Activated naive CD4-positive, alpha-beta T cell treated with anti-CD3 and anti-CD28 coated beads, Interleukin-2, amount 50 U/mL, for 72 hours (primary cell): Measurements from ENCODE around the gene CDH7. TPM values are rescaled to one million over a fixed set of nuclear protein-coding genes. Genes with fewer than 3 reads are reported as not detected.

Experiments
- ATAC-seq, 2 donors: fragments of 150-1000 bp; cut with Tn5 transposase; 2 replicates each; pipeline ENCODE4 v1.10.0; 2021; ENCODE audit warnings: mild to moderate bottlenecking in 2 of 2, moderate library complexity in 2 of 2
- DNase-seq, 2 donors: peaks; one replicate each; pipeline ENCODE4 v3.0.0; 2021 to 2022; ENCODE audit warnings: low spot score in 2 of 2
- H3K27ac Mint-ChIP-seq, 2 donors: one replicate each; pipeline ENCODE4 v1.8.0; 2022; ENCODE audit warnings: mild to moderate bottlenecking in 2 of 2, mixed read lengths in 2 of 2
- H3K36me3 Mint-ChIP-seq, 2 donors: one replicate each; pipeline ENCODE4 v1.8.0; 2022; ENCODE audit warnings: mixed read lengths in 2 of 2
- H3K9me3 Mint-ChIP-seq, 2 donors: one replicate each; pipeline ENCODE4 v1.8.0; 2022; ENCODE audit warnings: mixed read lengths in 2 of 2
- total RNA-seq, 2 donors: library from RNA; stranded (reverse); gene quantifications; one replicate each; pipeline ENCODE4 v1.2.3, GENCODE V29; 2022

CDH7 gene
- total RNA-seq, 2 donors from 2014 or later, result not detected

DNA sequence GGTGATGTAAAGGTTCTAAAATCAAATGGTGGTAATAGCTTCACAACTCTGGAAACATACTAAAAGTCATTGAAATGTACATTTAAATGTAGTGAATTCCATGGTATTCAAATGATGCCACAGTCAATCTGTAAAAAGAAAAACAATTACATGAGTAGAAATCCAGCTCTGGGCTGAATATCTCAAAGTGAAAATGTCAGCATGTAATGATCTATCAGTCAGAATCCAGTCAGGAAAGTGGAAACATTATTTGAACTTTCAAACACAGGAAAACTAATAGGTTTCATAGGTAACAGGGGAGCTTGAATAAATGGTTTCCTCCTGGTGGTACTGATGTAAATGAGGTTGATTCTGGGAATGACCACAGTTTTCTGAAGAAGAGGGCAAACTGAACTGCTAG lies 186.4 kb downstream of the CDH7 start:
- Mint-ChIP-seq H3K36me3 (peaks cover 0 to 12% of the 10 kb centered on the region in 2 donors), H3K9me3 (peaks cover 25 to 31% of the 10 kb centered on the region in 2 donors), H3K27ac (no peak overlapping the region)
- ATAC-seq, result no peak
- no peak for DNase-seq

DNA sequence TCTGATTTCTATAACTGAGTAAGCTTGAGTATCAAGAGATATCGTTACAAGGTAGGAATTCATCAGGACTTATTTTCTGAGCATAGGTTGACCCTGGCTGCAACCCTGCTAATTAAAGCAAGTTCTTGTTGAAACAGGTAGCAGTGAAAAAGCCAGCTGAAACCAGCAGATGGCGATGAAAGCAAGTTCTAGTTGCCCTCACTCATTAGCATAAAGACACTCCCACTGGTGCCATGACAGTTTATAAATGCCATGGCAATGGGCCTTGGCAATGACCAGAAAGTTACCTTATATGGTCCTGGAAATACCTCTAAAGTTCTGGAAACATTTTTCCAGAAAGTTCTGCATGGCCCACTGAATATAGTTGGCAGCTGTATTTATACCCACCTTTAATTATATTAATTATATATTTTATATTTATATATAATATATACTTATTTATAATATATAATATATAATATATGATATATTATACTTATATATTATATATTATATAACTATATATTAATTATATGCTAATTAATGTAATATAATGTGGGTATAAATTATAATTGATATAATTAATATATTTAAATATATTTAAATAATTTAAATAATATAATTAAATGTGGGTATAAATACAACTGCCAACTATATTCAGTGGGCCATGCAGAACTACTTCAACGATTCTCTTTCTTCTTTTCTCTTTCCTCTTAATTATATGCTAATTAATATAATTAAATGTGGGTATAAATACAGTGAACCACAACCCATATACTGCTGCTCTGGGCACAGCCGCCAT lies 188.0 kb downstream of the CDH7 start:
- no peak for DNase-seq
- H3K27ac Mint-ChIP-seq, result no peak overlapping the region
- peaks cover 0 to 5% of the 10 kb centered on the region in 2 donors for H3K36me3 Mint-ChIP-seq
- H3K9me3 Mint-ChIP-seq, result peaks cover 21 to 25% of the 10 kb centered on the region in 2 donors
- ATAC-seq, result no peak
